HepG2 (cell line): ENCODE results near the gene GOT2. TPM values are rescaled to one million over a fixed set of nuclear protein-coding genes. Genes with fewer than 3 reads are reported as not detected.

Experiments
- ATRX ChIP-seq: sonication (generic); formaldehyde crosslinking; IDR thresholded peaks from 2 replicates; pipeline ENCODE4 v1.4.0; 2020; ENCODE audit warnings: missing genetic modification reagents, borderline replicate concordance
- BRD4 ChIP-seq: sonication (generic); formaldehyde crosslinking; IDR thresholded peaks from 2 replicates; pipeline ENCODE4 v1.4.0; 2020; ENCODE audit warnings: missing genetic modification reagents
- ELK4 ChIP-seq: sonication (generic); formaldehyde crosslinking; IDR thresholded peaks from 2 replicates; pipeline ENCODE4 v1.9.0; 2021; ENCODE audit warnings: missing genetic modification reagents, borderline replicate concordance
- HDAC2 ChIP-seq: sonication (generic); formaldehyde crosslinking; IDR thresholded peaks from 2 replicates; pipeline ENCODE4 v1.4.0; 2020; ENCODE audit warnings: missing genetic modification reagents
- HNF4A ChIP-seq: sonication (generic); formaldehyde crosslinking; IDR thresholded peaks from 2 replicates; pipeline ENCODE4 v1.4.0; 2020; ENCODE audit warnings: missing genetic modification reagents
- ISL2 ChIP-seq: sonication (generic); formaldehyde crosslinking; IDR thresholded peaks from 2 replicates; pipeline ENCODE4 v1.5.0; 2020; ENCODE audit warnings: missing genetic modification reagents
- KLF16 ChIP-seq, 2 experiments: sonication (generic) in 1 of 2; formaldehyde crosslinking in 1 of 2; IDR thresholded peaks; 2 replicates each; pipeline versions ENCODE4 v1.6.1 to v1.8.0; 2016 to 2023; ENCODE audit warnings: missing genetic modification reagents in 2 of 2, missing compliant biosample characterization in 1 of 2
- MIER3 ChIP-seq: IDR thresholded peaks from 2 replicates; pipeline ENCODE4 v1.6.1; 2016; ENCODE audit warnings: missing compliant biosample characterization, borderline replicate concordance
- MTF2 ChIP-seq: sonication (generic); formaldehyde crosslinking; IDR thresholded peaks from 2 replicates; pipeline ENCODE4 v1.5.0; 2020; ENCODE audit warnings: missing genetic modification reagents, borderline replicate concordance
- NCOA2 ChIP-seq: sonication (generic); formaldehyde crosslinking; IDR thresholded peaks from 2 replicates; pipeline ENCODE4 v1.8.0; 2022; ENCODE audit warnings: inconsistent platforms
- NFKB2 ChIP-seq: sonication (generic); formaldehyde crosslinking; IDR thresholded peaks from 2 replicates; pipeline ENCODE4 v1.4.0; 2020; ENCODE audit warnings: missing genetic modification reagents, borderline replicate concordance
- NR2F1 ChIP-seq, 2 experiments: fragments of 450-650 bp in 1 of 2; formaldehyde crosslinking in 1 of 2; IDR thresholded peaks; 2 replicates each; pipeline versions ENCODE4 v1.5.0 to v1.6.1; 2016 to 2020; ENCODE audit warnings: mild to moderate bottlenecking in 1 of 2, missing compliant biosample characterization in 1 of 2, missing genetic modification reagents in 1 of 2, moderate library complexity in 1 of 2
- NR2F2 ChIP-seq: IDR thresholded peaks from 2 replicates; pipeline ENCODE4 v1.6.1; 2012; ENCODE audit warnings: low read depth, inconsistent platforms, borderline replicate concordance
- NR2F6 ChIP-seq, 2 experiments: IDR thresholded peaks; 2 replicates each; pipeline ENCODE4 v1.6.1; 2016; ENCODE audit warnings: antibody characterized with exemption in 1 of 2, mild to moderate bottlenecking in 1 of 2
- PRPF4 ChIP-seq: fragments of 200-400 bp; formaldehyde crosslinking; IDR thresholded peaks from 2 replicates; pipeline ENCODE4 v1.6.1; 2016; ENCODE audit warnings: low read length, low read depth; ENCODE audit not compliant: poor library complexity, severe bottlenecking
- RXRB ChIP-seq: IDR thresholded peaks from 2 replicates; pipeline ENCODE4 v1.6.1; 2016; ENCODE audit warnings: borderline replicate concordance, missing genetic modification reagents, missing compliant biosample characterization
- SKI ChIP-seq: fragments of 450-650 bp; IDR thresholded peaks from one replicate; pipeline ENCODE4 v1.6.1; 2018; ENCODE audit warnings: mild to moderate bottlenecking; ENCODE audit not compliant: partially characterized antibody
- ZBTB26 ChIP-seq: IDR thresholded peaks from 2 replicates; pipeline ENCODE4 v1.6.1; 2016; ENCODE audit warnings: missing compliant biosample characterization, missing genetic modification reagents, borderline replicate concordance
- ZBTB4 ChIP-seq: sonication (generic); formaldehyde crosslinking; IDR thresholded peaks from 2 replicates; pipeline ENCODE4 v1.4.0; 2020; ENCODE audit warnings: missing genetic modification reagents, mild to moderate bottlenecking, borderline replicate concordance
- ZBTB42 ChIP-seq: sonication (generic); formaldehyde crosslinking; IDR thresholded peaks from 2 replicates; pipeline ENCODE4 v1.5.0; 2020; ENCODE audit warnings: mild to moderate bottlenecking, missing genetic modification reagents
- ZEB1 ChIP-seq: IDR thresholded peaks from 2 replicates; pipeline ENCODE4 v1.6.1; 2012; ENCODE audit warnings: mild to moderate bottlenecking, low read depth, inconsistent platforms; ENCODE audit not compliant: insufficient replicate concordance
- ZNF280D ChIP-seq: sonication (generic); formaldehyde crosslinking; IDR thresholded peaks from 2 replicates; pipeline ENCODE4 v1.5.1; 2020; ENCODE audit warnings: mild to moderate bottlenecking, missing genetic modification reagents
- polyA plus RNA-seq, 8 experiments: library from polyadenylated mRNA; depleted of rRNA in 3 of 8; stranded (reverse) in 7 of 8; unstranded in 1 of 8; fragments of >200 nt; fragmentation: Illumina TruSeq in 4 of 8; extraction: Trizol in 4 of 8; gene quantifications; 2 replicates each; pipeline versions ENCODE4 v1.2.1 to v1.2.3, GENCODE V29; 2011 to 2016; ENCODE audit warnings: low read depth in 4 of 8, missing spikeins in 1 of 8, mixed read lengths in 1 of 8; ENCODE audit not compliant: insufficient read depth in 1 of 8
- total RNA-seq, 5 experiments: library from RNA; depleted of rRNA; stranded (reverse); fragments of >200 nt; fragmentation: Illumina TruSeq; extraction: Trizol; gene quantifications; 2 replicates each; pipeline ENCODE4 v1.2.3, GENCODE V29; 2016; ENCODE audit warnings: low read depth in 1 of 5

Gene GOT2
- total and polyA plus RNA-seq, 2 of the 13 experiments (the other 11 are each of a cell fraction or from before 2014, with no cell fraction given) = 32.6 to 121 TPM

GRCh38 chr16:58773870-58774269 is 39.8 kb upstream of the GOT2 start (continued):
- no peak for TF ChIP-seq ZBTB26
- TF ChIP-seq SKI = no peak
- 0 out of 2 replicates have a peak, but pooled peaks have one; percentile 35 for TF ChIP-seq ISL2 (CRISPR knock-in tag)
- no peak for TF ChIP-seq PRPF4
- TF ChIP-seq ATRX (CRISPR knock-in tag) = no peak
- TF ChIP-seq MIER3 (CRISPR knock-in tag) = peak; percentile 49; the same call in 1 of the 2 replicates
- no peak for TF ChIP-seq BRD4 (CRISPR knock-in tag)
- TF ChIP-seq ELK4 (CRISPR knock-in tag) = no peak
- TF ChIP-seq HDAC2 (CRISPR knock-in tag) = peak; percentile 54; the same call in 1 of the 2 replicates
- peak; percentile 74 for TF ChIP-seq HNF4A (CRISPR knock-in tag)
- peak; percentile 80 for TF ChIP-seq NR2F6 (IDR thresholded peaks at IDR 0.05)
- TF ChIP-seq NR2F6 (CRISPR knock-in tag; IDR thresholded peaks at IDR 0.05) = peak; percentile 74
- peak in 1 of 2 experiments; percentile 85; a peak in 2 of 4 replicates for TF ChIP-seq NR2F1 (CRISPR knock-in tag; IDR thresholded peaks at IDR 0.05)
- 0 out of 2 replicates have a peak, but pooled peaks have one; percentile 39 for TF ChIP-seq ZNF280D (CRISPR knock-in tag)
- no peak for TF ChIP-seq MTF2 (CRISPR knock-in tag)
- TF ChIP-seq ZBTB4 (CRISPR knock-in tag) = no peak
- TF ChIP-seq RXRB = peak; percentile 61; the same call in 1 of the 2 replicates
- TF ChIP-seq NFKB2 (CRISPR knock-in tag) = no peak
- peak; percentile 18; the same call in 1 of the 2 replicates for TF ChIP-seq NR2F2
- no peak for TF ChIP-seq ZBTB42 (CRISPR knock-in tag)
- no peak for TF ChIP-seq ZEB1
- TF ChIP-seq KLF16 (CRISPR knock-in tag; IDR thresholded peaks at IDR 0.05) = 0 out of 4 replicates have a peak, but pooled peaks of 1 of the 2 experiments have one; percentile 21
- peak; percentile 73 for TF ChIP-seq NCOA2 (CRISPR knock-in tag)
